ENCODE results near the gene PPID. TPM values are rescaled to one million over a fixed set of nuclear protein-coding genes. Genes with fewer than 3 reads are reported as not detected.
A peak's percentile ranks its signal among the peaks of the same experiment; 100 is the strongest.
"Not testable (repeated sequence)": the region's sequence is repeated elsewhere in the genome, so short reads cannot be mapped to it uniquely, and the experiment has no call there.

PPID gene
- total RNA-seq, 2 experiments from 2014 or later, result 10.7 to 10.8 TPM

GRCh38 chr4:158715802-158716201 is 7.4 kb downstream of the PPID start:
- Mint-ChIP-seq H3K4me1 (ENCODE audit: low read depth) (peaks cover 18% of the 10 kb centered on the region), H3K9me3 (no peaks in the 10 kb centered on the region), H3K27me3 (no peaks in the 10 kb centered on the region), H3K4me3 (no peak overlapping the region), H3K27ac (no peak overlapping the region), H3K36me3 (ENCODE audit: low read depth) (peaks cover 96% of the 10 kb centered on the region)
- POLR2A ChIA-PET, result interaction anchor here (0.6 to 1.0 kb wide), 2 partner anchors 68 to 112 kb away, joined by 3 read pairs; no protein-coding TSS in a partner anchor
- Histone ChIP-seq H3K4me3 (ENCODE audit: low read length) (no peak overlapping the region), H3K27me3 (ENCODE audit: control insufficient read depth in 1 of 2, insufficient read depth in 2 of 2, low read length in 2 of 2) (no peaks in the 10 kb centered on the region), H3K9me3 (ENCODE audit: control insufficient read depth in 1 of 2, insufficient read depth in 1 of 2, low read length in 2 of 2) (no peaks in the 10 kb centered on the region), H3K27ac (ENCODE audit: low read depth in 1 of 2, low read length in 2 of 2) (no peak overlapping the region), H3K4me1 (ENCODE audit: insufficient read depth, low read length) (no peaks in the 10 kb centered on the region), H3K36me3 (ENCODE audit: insufficient read depth, low read length) (peaks cover 87% of the 10 kb centered on the region)
- TF ChIP-seq CTCF (IDR thresholded peaks at IDR 0.05), result no peak
- DNase-seq (no peak), ATAC-seq (ENCODE audit: poor library complexity) (no peak)
- intact Hi-C loops (cut with DNase I, micrococcal nuclease), result no loop called here
- CTCF ChIA-PET, result interaction anchor here (0.8 to 1.4 kb wide), 2 partner anchors 12 to 54 kb away, joined by 3 read pairs; no protein-coding TSS in a partner anchor

GRCh38 chr4:158714937-158715336 is 8.3 kb downstream of the PPID start:
- no peaks in the 10 kb centered on the region for H3K27me3 ChIP-seq (ENCODE audit: control insufficient read depth in 1 of 2, insufficient read depth in 2 of 2, low read length in 2 of 2)
- no peak overlapping the region for H3K4me3 Mint-ChIP-seq
- H3K36me3 Mint-ChIP-seq (ENCODE audit: low read depth), result peaks cover 97% of the 10 kb centered on the region
- TF ChIP-seq CTCF (IDR thresholded peaks at IDR 0.05), result no peak
- H3K9me3 Mint-ChIP-seq, result no peaks in the 10 kb centered on the region
- ChIA-PET POLR2A (no interaction called here), CTCF (interaction anchor here (1.4 kb wide), 1 partner anchor 55 kb away, joined by 3 read pairs; no protein-coding TSS in a partner anchor)
- H3K27ac Mint-ChIP-seq, result no peak overlapping the region
- H3K4me1 Mint-ChIP-seq (ENCODE audit: low read depth), result peaks cover 16% of the 10 kb centered on the region
- no peak overlapping the region for H3K27ac ChIP-seq (ENCODE audit: low read depth in 1 of 2, low read length in 2 of 2)
- ATAC-seq (ENCODE audit: poor library complexity) (no peak), DNase-seq (no peak)
- intact Hi-C loops (cut with DNase I, micrococcal nuclease), result no loop called here
- no peak overlapping the region for H3K4me3 ChIP-seq (ENCODE audit: low read length)
- no peaks in the 10 kb centered on the region for H3K27me3 Mint-ChIP-seq
- H3K4me1 ChIP-seq (ENCODE audit: insufficient read depth, low read length), result no peaks in the 10 kb centered on the region
- H3K36me3 ChIP-seq (ENCODE audit: insufficient read depth, low read length), result peaks cover 94% of the 10 kb centered on the region
- no peaks in the 10 kb centered on the region for H3K9me3 ChIP-seq (ENCODE audit: control insufficient read depth in 1 of 2, insufficient read depth in 1 of 2, low read length in 2 of 2)

GRCh38 chr4:158712622-158713021 is 10.6 kb downstream of the PPID start:
- H3K36me3 Mint-ChIP-seq (ENCODE audit: low read depth), result peaks cover 96% of the 10 kb centered on the region

GRCh38 chr4:158710814-158711213 is 12.4 kb downstream of the PPID start:
- Mint-ChIP-seq H3K27ac (no peak overlapping the region), H3K9me3 (no peaks in the 10 kb centered on the region), H3K4me3 (no peak overlapping the region), H3K27me3 (no peaks in the 10 kb centered on the region), H3K36me3 (ENCODE audit: low read depth) (peaks cover 93% of the 10 kb centered on the region), H3K4me1 (ENCODE audit: low read depth) (no peaks in the 10 kb centered on the region)
- no peaks in the 10 kb centered on the region for H3K4me1 ChIP-seq (ENCODE audit: insufficient read depth, low read length)
- no peak overlapping the region for H3K27ac ChIP-seq (ENCODE audit: low read depth in 1 of 2, low read length in 2 of 2)
- ATAC-seq (ENCODE audit: poor library complexity), result no peak
- TF ChIP-seq CTCF (IDR thresholded peaks at IDR 0.05), result no peak
- H3K4me3 ChIP-seq (ENCODE audit: low read length), result no peak overlapping the region
- DNase-seq, result peak in 2 of 14 experiments; percentile 21 to 32
- ChIA-PET CTCF (no interaction called here), POLR2A (interaction anchor here (1.0 to 1.1 kb wide), 2 partner anchors 11 to 13 kb away, joined by 3 read pairs; partner anchors contain the start of gene PPID)
- H3K36me3 ChIP-seq (ENCODE audit: insufficient read depth, low read length), result peaks cover 82% of the 10 kb centered on the region
- intact Hi-C loops (cut with DNase I, micrococcal nuclease), result no loop called here
- H3K27me3 ChIP-seq (ENCODE audit: control insufficient read depth in 1 of 2, insufficient read depth in 2 of 2, low read length in 2 of 2), result no peaks in the 10 kb centered on the region
- H3K9me3 ChIP-seq (ENCODE audit: control insufficient read depth in 1 of 2, insufficient read depth in 1 of 2, low read length in 2 of 2), result no peaks in the 10 kb centered on the region

More at GRCh38 chr4:158712622-158713021, 10.6 kb downstream of the PPID start:
- CTCF ChIA-PET; H3K4me3 ChIP-seq (ENCODE audit: low read length); H3K27me3 Mint-ChIP-seq; DNase-seq; H3K4me1 ChIP-seq (ENCODE audit: insufficient read depth, low read length); H3K4me1 Mint-ChIP-seq (ENCODE audit: low read depth); POLR2A ChIA-PET; H3K27ac ChIP-seq (ENCODE audit: low read depth in 1 of 2, low read length in 2 of 2); H3K9me3 Mint-ChIP-seq; ATAC-seq (ENCODE audit: poor library complexity); H3K27me3 ChIP-seq (ENCODE audit: control insufficient read depth in 1 of 2, insufficient read depth in 2 of 2, low read length in 2 of 2); intact Hi-C loops (cut with DNase I, micrococcal nuclease); H3K4me3 Mint-ChIP-seq; H3K9me3 ChIP-seq (ENCODE audit: control insufficient read depth in 1 of 2, insufficient read depth in 1 of 2, low read length in 2 of 2): not testable (repeated sequence)
- H3K27ac Mint-ChIP-seq, result peak overlapping the region; percentile 24
- peaks cover 90% of the 10 kb centered on the region for H3K36me3 ChIP-seq (ENCODE audit: insufficient read depth, low read length)
